HG03039 (cell line): ENCODE measurements around the gene PRR14L.
A peak's percentile ranks its signal among the peaks of the same experiment; 100 is the strongest.

Experiments
- ATAC-seq: cut with Tn5 transposase; IDR thresholded peaks from one replicate; pipeline ENCODE4 v1.9.1; 2021; ENCODE audit warnings: mild to moderate bottlenecking, moderate library complexity; ENCODE audit not compliant: unreplicated experiment

Gene PRR14L

DNA sequence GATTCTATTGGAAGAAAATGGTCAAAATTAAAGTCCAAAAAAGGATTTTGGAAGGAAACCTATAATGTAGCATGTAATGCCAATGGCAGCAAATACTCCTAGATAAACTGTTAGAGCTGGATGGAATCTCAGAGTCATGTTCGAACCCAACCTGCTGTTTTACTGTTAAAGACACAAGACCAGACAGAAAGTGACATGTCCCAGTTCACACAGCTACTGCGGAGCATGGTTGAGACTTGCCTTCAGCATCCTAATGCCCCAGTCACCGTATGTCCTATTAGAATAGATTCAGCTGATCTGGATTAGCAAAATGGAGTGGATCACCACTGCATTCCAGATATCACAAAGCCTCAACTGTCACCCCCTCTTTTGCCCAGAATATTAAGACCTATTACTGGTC, 102.9 kb downstream of the PRR14L start:
- ATAC-seq, result no peak

DNA sequence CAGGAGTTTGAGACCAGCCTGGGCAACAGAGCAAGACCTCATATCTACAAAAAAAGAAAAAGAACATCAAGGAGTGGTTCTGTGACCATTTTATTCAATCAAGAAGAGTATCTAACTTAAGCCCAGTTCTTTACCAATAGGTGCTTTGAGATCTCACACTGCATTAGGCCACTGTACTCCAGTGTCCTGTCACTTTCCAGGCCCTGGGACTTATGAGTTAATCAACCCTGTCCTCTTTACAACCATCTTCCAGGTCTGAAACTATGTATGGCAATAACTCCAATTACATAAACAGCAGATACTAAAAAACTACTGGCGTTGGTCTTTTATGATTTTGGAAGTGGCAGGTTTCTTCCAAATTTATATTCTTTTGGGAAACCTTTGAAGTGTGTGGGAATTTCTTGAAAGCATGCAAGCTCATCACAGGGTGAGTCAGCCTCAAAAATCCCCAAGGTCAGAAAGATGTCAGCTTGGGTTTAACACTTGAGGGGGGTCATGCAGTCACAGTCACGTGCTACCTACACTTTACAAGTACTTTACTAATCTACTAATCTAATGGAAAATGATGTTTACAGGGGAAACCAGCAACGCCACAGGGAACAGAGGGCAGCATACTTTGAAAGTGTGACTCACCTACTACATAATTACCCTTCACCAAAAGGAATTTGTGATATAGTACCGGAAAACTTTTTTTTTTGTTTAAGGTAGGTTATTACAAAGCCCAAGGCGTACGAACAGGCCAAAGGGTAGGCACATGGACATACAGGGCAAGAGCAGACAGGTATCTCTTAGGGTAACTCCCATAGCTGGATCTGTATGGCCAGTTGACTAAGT, 103.5 kb downstream of the PRR14L start:
- peak; percentile 48 for ATAC-seq

- no peak for ATAC-seq
These were observed 110.4 kb downstream of the PRR14L start for GRCh38 chr22:31639436-31640039.

DNA sequence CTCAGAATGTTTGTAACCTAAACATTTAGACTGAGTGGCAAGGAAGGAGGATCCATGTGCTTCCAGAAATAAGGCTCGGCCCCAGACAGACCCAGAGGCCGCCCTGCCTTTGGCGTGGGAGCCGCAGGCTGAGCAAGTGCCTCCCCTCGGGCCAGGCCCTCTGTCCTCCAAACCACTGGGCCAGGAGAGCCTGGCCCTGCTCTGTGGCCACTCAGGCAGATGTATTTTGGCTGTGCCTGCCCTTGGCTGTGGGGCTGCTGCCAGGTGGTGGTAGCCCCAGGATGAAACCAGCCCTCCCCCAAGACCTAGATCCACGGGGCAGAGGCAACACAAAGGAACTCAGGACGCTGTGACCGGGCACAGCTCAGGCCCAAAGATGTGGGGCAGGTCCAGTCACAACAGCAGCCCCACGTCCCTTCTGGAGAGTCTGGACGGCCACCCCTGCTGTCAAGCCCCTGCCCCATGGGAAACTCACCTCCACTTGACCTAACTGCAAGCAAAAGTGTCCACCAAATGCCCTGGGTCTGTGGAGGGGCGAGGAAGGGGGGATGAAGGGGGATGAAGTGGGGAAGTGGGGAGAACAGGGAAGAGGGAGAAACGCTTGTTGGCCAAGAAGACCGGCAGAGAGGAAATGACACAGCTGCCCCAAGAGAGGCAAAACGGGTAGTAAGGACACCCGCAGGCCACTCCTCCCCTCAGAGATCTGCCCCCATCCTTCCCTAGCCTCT, 111.9 kb downstream of the PRR14L start:
- peak; percentile 25 for ATAC-seq

GRCh38 chr22:31637447-31637890, 112.5 kb downstream of the PRR14L start:
- peak; percentile 41 for ATAC-seq

DNA sequence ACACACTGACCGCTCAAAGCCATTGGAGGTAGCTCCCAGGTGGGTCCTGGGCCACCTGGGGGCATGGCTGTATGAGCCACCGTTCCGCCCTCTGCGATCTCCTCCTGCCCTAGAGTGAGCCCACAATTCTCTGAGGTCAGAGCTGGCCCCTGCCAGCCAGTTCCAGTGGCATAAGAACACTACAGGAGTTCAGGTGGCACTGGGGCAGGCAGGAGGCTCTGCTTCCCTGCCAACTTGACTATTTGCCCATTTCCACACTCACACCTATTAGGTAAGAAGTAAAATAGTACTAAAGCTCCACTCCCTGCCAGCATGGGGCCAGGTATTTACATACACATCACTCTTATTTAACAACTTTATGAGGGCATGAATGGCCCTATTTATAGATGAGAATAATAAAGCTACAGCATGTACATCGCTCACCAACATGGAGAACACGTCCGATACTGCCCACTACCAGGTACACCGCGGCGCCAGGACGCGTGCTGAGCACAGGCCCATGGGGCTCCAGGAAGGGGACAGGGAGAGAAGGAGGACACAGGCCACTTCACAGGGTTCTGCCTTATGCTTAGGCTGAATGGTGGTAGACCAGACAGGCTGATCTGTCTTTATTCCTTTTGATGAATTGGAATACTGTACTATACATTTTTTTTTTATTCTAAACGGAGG, 114.2 kb downstream of the PRR14L start:
- ATAC-seq, result no peak

DNA sequence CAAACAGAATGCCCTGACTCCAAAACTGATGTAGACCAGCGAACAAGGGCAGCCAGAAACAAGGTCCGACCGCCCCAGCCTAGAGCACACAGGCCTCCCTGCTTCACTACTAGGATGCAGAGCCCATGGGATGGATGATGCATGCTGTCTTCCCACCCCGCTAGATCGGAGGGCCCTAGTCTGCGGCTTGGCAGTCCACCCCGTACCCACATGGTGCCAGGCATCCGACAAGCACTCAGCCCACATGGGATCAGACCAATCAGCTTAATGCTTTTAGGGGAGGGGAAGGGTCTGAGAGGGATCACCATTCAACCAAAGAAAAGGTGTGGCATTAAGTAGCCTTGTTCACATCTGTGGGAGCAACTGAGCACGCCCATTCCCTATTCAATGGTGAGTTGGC, 118.5 kb downstream of the PRR14L start:
- no peak for ATAC-seq
